ENCODE data around the gene HSD11B1L.
A peak's percentile ranks its signal among the peaks of the same experiment; 100 is the strongest.
"Not testable (repeated sequence)": the region's sequence is repeated elsewhere in the genome, so short reads cannot be mapped to it uniquely, and the experiment has no call there.

The HSD11B1L gene

GRCh38 chr19:5703819-5704818 is 23.3 kb downstream of the HSD11B1L start:
- DNase-seq, result no peak

- DNase-seq, result no peak
Observed at GRCh38 chr19:5705552-5705951, 24.7 kb downstream of the HSD11B1L start.

GRCh38 chr19:5706876-5707573 is 26.2 kb downstream of the HSD11B1L start:
- DNase-seq, result no peak

- DNase-seq, result no peak
Observed at GRCh38 chr19:5707576-5708575, 27.0 kb downstream of the HSD11B1L start.

GRCh38 chr19:5711025-5711424 is 30.2 kb downstream of the HSD11B1L start:
- DNase-seq, result no peak

- DNase-seq, result no peak
Observed at GRCh38 chr19:5711713-5712161, 30.9 kb downstream of the HSD11B1L start.

- DNase-seq, result no peak
Observed at GRCh38 chr19:5713228-5713627, 32.4 kb downstream of the HSD11B1L start.

- DNase-seq, result no peak
Observed at GRCh38 chr19:5714816-5715215, 34.0 kb downstream of the HSD11B1L start.

- DNase-seq, result no peak
Observed at GRCh38 chr19:5717215-5717935, 36.5 kb downstream of the HSD11B1L start.

GRCh38 chr19:5718037-5718578 is 37.3 kb downstream of the HSD11B1L start:
- DNase-seq, result no peak

GRCh38 chr19:5718579-5719273 is 37.9 kb downstream of the HSD11B1L start:
- DNase-seq, result no peak

- no peak for DNase-seq
Observed at GRCh38 chr19:5719274-5719960, 38.6 kb downstream of the HSD11B1L start.

- peak; percentile 94 for DNase-seq
Observed at GRCh38 chr19:5719961-5720790, 39.3 kb downstream of the HSD11B1L start, which contains the start of the genes CATSPERD and LONP1. CATSPERD (plus strand) TSS chr19:5720637; CDS start chr19:5720738, 101 bp downstream. LONP1 (minus strand) TSS chr19:5720146; CDS start chr19:5720132, 14 bp downstream.

- no peak for DNase-seq
Observed at GRCh38 chr19:5727453-5728050, 46.7 kb downstream of the HSD11B1L start.

GRCh38 chr19:5733172-5733571 is 52.3 kb downstream of the HSD11B1L start:
- not testable (repeated sequence) for DNase-seq
